ENCODE measurements around the gene SPTBN4. TPM values are rescaled to one million over a fixed set of nuclear protein-coding genes. Genes with fewer than 3 reads are reported as not detected.
A peak's percentile ranks its signal among the peaks of the same experiment; 100 is the strongest.

SPTBN4 gene
- total and polyA plus RNA-seq, 10 donors = 0.30 to 2.3 (median 0.66) TPM

DNA sequence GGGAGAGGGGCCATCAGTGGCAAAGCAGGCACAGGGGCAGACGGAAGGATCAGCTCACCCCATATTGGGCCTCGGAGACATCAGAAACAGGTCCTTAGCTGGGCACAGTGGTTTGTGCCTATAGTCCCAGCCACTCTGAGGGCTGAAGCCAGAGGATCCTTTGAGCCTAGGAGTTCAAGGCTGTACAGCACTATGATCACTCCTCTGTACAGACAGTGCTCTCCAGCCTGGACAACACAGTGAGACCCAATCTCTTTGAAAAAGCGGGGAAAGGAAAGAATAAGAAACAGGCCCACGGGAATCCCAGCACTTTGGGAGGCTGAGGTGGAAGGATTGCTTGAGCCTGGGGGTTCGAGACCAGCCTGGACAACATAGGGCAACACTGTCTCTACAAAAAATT is 47.0 kb upstream of the SPTBN4 start:
- H3K36me3 ChIP-seq = peaks cover 0 to 16% (median 11%) of the 10 kb centered on the region in 6 donors
- 84 to 94% (median 92%) methylated on average over 3 to 5 of the region's 5 CpGs for WGBS, 5 donors
- no peaks in the 10 kb centered on the region for H3K9me3 ChIP-seq
- no peak for TF ChIP-seq CTCF (IDR thresholded peaks at IDR 0.05 in 8 of 11, conservative IDR thresholded peaks at IDR 0.05 in 3 of 11)
- no peak for DNase-seq
- intact Hi-C loops (cut with DNase I; ENCODE audit: low total_unique reads) = no loop called here
- no peak overlapping the region for H3K4me3 ChIP-seq
- H3K4me1 ChIP-seq = peaks cover 22 to 84% (median 65%) of the 10 kb centered on the region in 6 donors
- no peaks in the 10 kb centered on the region for H3K27me3 ChIP-seq (replicated peaks in 1 of 7)
- H3K27ac ChIP-seq = peak overlapping the region in 5 of 8 donors; percentile 98 to 100 (median 99)

DNA sequence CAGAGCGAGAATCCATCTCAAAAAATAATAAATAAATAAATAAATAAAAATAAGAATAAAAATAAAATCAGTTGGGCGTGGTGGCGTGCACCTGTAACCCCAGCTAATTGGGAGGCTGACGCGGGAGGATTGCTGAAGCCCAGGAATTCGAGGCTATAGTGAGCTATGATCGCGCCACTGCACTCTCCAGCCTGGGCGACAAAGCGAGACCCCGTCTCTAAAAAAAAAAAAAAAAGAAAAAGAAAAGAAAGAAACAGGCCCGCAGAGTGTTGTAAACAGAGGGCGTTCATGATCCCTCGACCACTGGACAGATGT is 46.4 kb upstream of the SPTBN4 start:
- H3K4me1 ChIP-seq = peaks cover 22 to 81% (median 65%) of the 10 kb centered on the region in 6 donors
- peak overlapping the region; percentile 58 to 88 (median 61) for H3K4me3 ChIP-seq
- H3K36me3 ChIP-seq = peaks cover 0 to 16% (median 11%) of the 10 kb centered on the region in 6 donors
- TF ChIP-seq CTCF (IDR thresholded peaks at IDR 0.05 in 8 of 11, conservative IDR thresholded peaks at IDR 0.05 in 3 of 11) = no peak
- TF ChIP-seq POLR2A (IDR thresholded peaks at IDR 0.05) = no peak
- no peak for TF ChIP-seq POLR2AphosphoS5 (IDR thresholded peaks at IDR 0.05)
- no peaks in the 10 kb centered on the region for H3K27me3 ChIP-seq (replicated peaks in 1 of 7)
- 56 to 62% (median 61%) methylated on average over 14 of the region's 14 CpGs for WGBS, 5 donors
- no peaks in the 10 kb centered on the region for H3K9me3 ChIP-seq
- intact Hi-C loops (cut with DNase I; ENCODE audit: low total_unique reads) = no loop called here
- no peak for DNase-seq
- peak overlapping the region; percentile 96 to 100 (median 99) for H3K27ac ChIP-seq

DNA sequence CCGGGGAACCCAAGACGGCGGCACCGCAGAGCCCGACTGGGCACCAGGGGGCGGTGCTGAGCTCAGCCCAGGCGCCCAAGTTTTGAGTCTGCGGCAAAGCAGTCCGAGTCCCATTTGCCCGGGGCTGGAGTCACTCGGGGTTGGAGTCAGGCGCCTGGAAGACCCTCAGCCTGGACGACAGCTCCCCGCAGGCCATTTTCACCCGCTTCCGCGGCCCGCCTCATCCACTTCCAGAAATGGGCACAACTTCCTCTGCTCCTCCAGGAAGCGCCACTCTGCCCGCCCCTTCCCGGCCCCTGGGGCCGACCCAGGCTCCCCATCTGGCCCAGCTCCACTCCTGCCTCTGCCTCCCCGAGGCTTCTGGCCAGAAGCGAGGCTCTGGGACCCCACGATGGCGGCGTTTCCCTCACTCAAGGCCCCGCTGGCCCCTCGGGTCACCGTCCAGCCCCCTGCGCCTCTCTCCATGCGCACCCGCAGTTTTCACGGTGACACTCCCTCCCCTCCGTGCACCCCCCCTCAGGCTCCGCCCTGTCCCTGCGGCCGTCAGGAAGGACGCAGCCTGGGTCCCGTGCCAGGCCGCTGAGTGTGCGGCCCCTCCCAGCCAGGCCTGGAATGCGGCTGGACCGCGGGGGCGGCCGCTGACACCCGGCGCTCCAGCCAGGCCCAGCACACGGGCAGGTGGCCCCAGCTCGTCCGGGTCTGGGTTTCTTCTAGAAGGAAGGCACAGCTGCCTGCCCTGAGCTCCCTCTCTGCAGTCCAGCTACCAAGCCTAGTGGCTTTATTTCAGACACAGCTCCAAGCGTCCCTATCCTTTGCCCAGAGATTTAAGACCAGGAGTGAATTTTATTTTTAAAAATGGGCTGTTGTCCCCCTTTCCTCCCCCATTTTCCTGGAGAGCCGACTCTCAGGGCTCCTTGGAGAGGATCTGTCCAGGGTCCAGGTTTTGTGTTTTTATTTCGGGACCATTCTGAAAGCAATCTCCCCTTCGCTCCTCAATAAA is 45.7 kb upstream of the SPTBN4 start:
- Histone ChIP-seq H3K36me3 (peaks cover 0 to 16% (median 11%) of the 10 kb centered on the region in 6 donors), H3K4me3 (peak overlapping the region; percentile 58 to 88 (median 61)), H3K27me3 (replicated peaks in 1 of 7) (no peaks in the 10 kb centered on the region), H3K9me3 (no peaks in the 10 kb centered on the region), H3K27ac (peak overlapping the region; percentile 96 to 100 (median 99)), H3K4me1 (peaks cover 22 to 75% (median 59%) of the 10 kb centered on the region in 6 donors)
- peak; percentile 19 to 69 (median 41) for TF ChIP-seq POLR2A (IDR thresholded peaks at IDR 0.05)
- peak; percentile 81 to 95 (median 92) for TF ChIP-seq CTCF (IDR thresholded peaks at IDR 0.05 in 8 of 11, conservative IDR thresholded peaks at IDR 0.05 in 3 of 11)
- peak; percentile 92 to 96 (median 95) for TF ChIP-seq POLR2AphosphoS5 (IDR thresholded peaks at IDR 0.05)
- 3 to 4% (median 3%) methylated on average over 38 to 56 of the region's 56 CpGs for WGBS, 5 donors
- peak; percentile 96 for DNase-seq
- intact Hi-C loops (cut with DNase I; ENCODE audit: low total_unique reads) = no loop called here
